Measurements from ENCODE around the gene SLC34A1. TPM values are rescaled to one million over a fixed set of nuclear protein-coding genes. Genes with fewer than 3 reads are reported as not detected.

Gene SLC34A1
- total RNA-seq (0.91 TPM), polyA plus RNA-seq (ENCODE audit: insufficient read depth, low read depth, low replicate concordance) (211 TPM)
- long read RNA-seq, donor 1, transcript SLC34A1-201 (13 exons, 2,573 nt) = major isoform, 15 of 20 reads
- long read RNA-seq, donor 1, partial matches to known transcripts = 5 of 20 reads
- long read RNA-seq, donor 1, other reads (novel, unspliced or antisense) = 0 of 20 reads
- long read RNA-seq, donor 2, transcript SLC34A1-201 (13 exons, 2,573 nt) = major isoform, 31 of 53 reads
- long read RNA-seq, donor 2, partial matches to known transcripts = 21 of 53 reads
- long read RNA-seq, donor 2, other reads (novel, unspliced or antisense) = 0 of 53 reads
- long read RNA-seq, donor 3, transcript SLC34A1-204 (9 exons, 1,912 nt) = minor isoform, 15 of 158 reads
- long read RNA-seq, donor 3, transcript SLC34A1-201 (13 exons, 2,573 nt) = major isoform, 69 of 158 reads
- long read RNA-seq, donor 3, partial matches to known transcripts = 61 of 158 reads
- long read RNA-seq, donor 3, other reads (novel, unspliced or antisense) = 12 of 158 reads
- long read RNA-seq, donor 4, transcript SLC34A1-201 (13 exons, 2,573 nt) = major isoform, 21 of 59 reads
- long read RNA-seq, donor 4, partial matches to known transcripts = 11 of 59 reads
- long read RNA-seq, donor 4, other reads (novel, unspliced or antisense) = 23 of 59 reads
- long read RNA-seq, donor 5 = 0 reads
- long read RNA-seq, donor 6, transcript SLC34A1-201 (13 exons, 2,573 nt) = major isoform, 12 of 13 reads
- long read RNA-seq, donor 6, partial matches to known transcripts = 0 of 13 reads
- long read RNA-seq, donor 6, other reads (novel, unspliced or antisense) = 0 of 13 reads
- long read RNA-seq, donor 7, partial matches to known transcripts = 0 of 3 reads
- long read RNA-seq, donor 7, other reads (novel, unspliced or antisense) = 1 of 3 reads
- long read RNA-seq, donor 8, partial matches to known transcripts = 5 of 9 reads
- long read RNA-seq, donor 8, other reads (novel, unspliced or antisense) = 0 of 9 reads
- long read RNA-seq, donor 9, transcript SLC34A1-201 (13 exons, 2,573 nt) = major isoform, 9 of 9 reads
- long read RNA-seq, donor 9, partial matches to known transcripts = 0 of 9 reads
- long read RNA-seq, donor 9, other reads (novel, unspliced or antisense) = 0 of 9 reads
- long read RNA-seq, donor 10, transcript SLC34A1-201 (13 exons, 2,573 nt) = major isoform, 14 of 55 reads
- long read RNA-seq, donor 10, partial matches to known transcripts = 12 of 55 reads
- long read RNA-seq, donor 10, other reads (novel, unspliced or antisense) = 26 of 55 reads

DNA sequence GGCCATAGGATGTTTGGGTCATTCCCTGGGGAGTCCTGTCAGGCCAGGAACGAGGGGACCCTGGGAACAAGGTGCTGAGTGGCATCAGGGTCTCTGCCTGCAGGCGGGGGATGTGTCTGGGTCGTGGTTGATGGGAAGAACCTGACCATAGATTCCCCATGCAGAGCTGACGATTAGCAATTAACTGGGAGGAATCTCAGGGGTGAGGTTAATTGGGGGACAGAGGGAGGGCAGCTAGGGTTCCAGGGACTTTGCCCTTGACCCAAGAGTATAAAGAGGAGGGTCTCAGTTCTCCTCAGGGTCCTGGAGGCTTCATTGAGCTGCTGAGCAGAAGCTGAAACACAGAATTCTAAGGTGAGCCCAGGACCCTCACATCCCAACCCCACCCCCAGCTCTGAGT lies at the start of gene SLC34A1:
SLC34A1 (plus strand) TSS at position 301 of the 400 bp plus-strand sequence. CDS start 1,308 bp downstream, outside the sequence.
- no peaks in the 10 kb centered on the region for H3K27me3 ChIP-seq (ENCODE audit: control insufficient read depth, insufficient read depth, low read length)
- peaks cover 0 to 4% (median 2%) of the 10 kb centered on the region in 3 donors for H3K36me3 ChIP-seq (ENCODE audit: control insufficient read depth in 2 of 3, insufficient read depth in 3 of 3, low read length in 3 of 3)

GRCh38 chr5:177334781-177335700 lies 49.2 kb upstream of the SLC34A1 start:
- peaks cover 0 to 66% (median 35%) of the 10 kb centered on the region in 3 donors for H3K36me3 ChIP-seq (ENCODE audit: control insufficient read depth in 2 of 3, insufficient read depth in 3 of 3, low read length in 3 of 3)
- H3K4me3 ChIP-seq (ENCODE audit: low read length in 3 of 3) = no peak overlapping the region
- H3K27ac ChIP-seq (ENCODE audit: low read depth in 2 of 2, low read length in 2 of 2) = no peak overlapping the region
- intact Hi-C loops (cut with DNase I) = no loop called here
- no peak overlapping the region for H3K9ac ChIP-seq (ENCODE audit: low read length in 3 of 3)
- H3K4me1 ChIP-seq (ENCODE audit: control insufficient read depth in 2 of 3, insufficient read depth in 2 of 3, low read depth in 1 of 3, low read length in 3 of 3) = peaks cover 0 to 3% (median 0%) of the 10 kb centered on the region in 3 donors
- FAIRE-seq (no peak), DNase-seq (peak in 1 of 5 donors; percentile 38)
- no peak for TF ChIP-seq CTCF (IDR thresholded peaks at IDR 0.05; ENCODE audit: borderline replicate concordance, extremely low read depth, insufficient read depth)
- H3K9me3 ChIP-seq (ENCODE audit: control insufficient read depth in 2 of 3, insufficient read depth in 1 of 3, low read length in 3 of 3) = no peaks in the 10 kb centered on the region
- H3K27me3 ChIP-seq (ENCODE audit: control insufficient read depth, insufficient read depth, low read length) = no peaks in the 10 kb centered on the region

More for the DNA sequence above, at the start of gene SLC34A1:
- peaks cover 0 to 15% (median 0%) of the 10 kb centered on the region in 3 donors for H3K4me1 ChIP-seq (ENCODE audit: control insufficient read depth in 2 of 3, insufficient read depth in 2 of 3, low read depth in 1 of 3, low read length in 3 of 3)
- no peak for FAIRE-seq
- H3K27ac ChIP-seq (ENCODE audit: low read depth in 2 of 2, low read length in 2 of 2) = peak within 1 kb of the TSS in 1 of 2 donors; percentile 28
- intact Hi-C loops (cut with DNase I) = no loop called here
- no peaks in the 10 kb centered on the region for H3K9me3 ChIP-seq (ENCODE audit: control insufficient read depth in 2 of 3, insufficient read depth in 1 of 3, low read length in 3 of 3)
- no peak for TF ChIP-seq CTCF (IDR thresholded peaks at IDR 0.05; ENCODE audit: borderline replicate concordance, extremely low read depth, insufficient read depth)
- H3K4me3 ChIP-seq (ENCODE audit: low read length in 3 of 3) = peak within 1 kb of the TSS; percentile 53 to 70 (median 56)
- no peak for DNase-seq
- peak within 1 kb of the TSS in 1 of 3 donors; percentile 7 for H3K9ac ChIP-seq (ENCODE audit: low read length in 3 of 3)

- no peak for FAIRE-seq
- intact Hi-C loops (cut with DNase I) = no loop called here
- TF ChIP-seq CTCF (IDR thresholded peaks at IDR 0.05; ENCODE audit: borderline replicate concordance, extremely low read depth, insufficient read depth) = no peak
- H3K36me3 ChIP-seq (ENCODE audit: control insufficient read depth in 2 of 3, insufficient read depth in 3 of 3, low read length in 3 of 3) = peaks cover 0 to 60% (median 35%) of the 10 kb centered on the region in 3 donors
- H3K4me3 ChIP-seq (ENCODE audit: low read length in 3 of 3) = no peak overlapping the region
- H3K27ac ChIP-seq (ENCODE audit: low read depth in 2 of 2, low read length in 2 of 2) = no peak overlapping the region
- no peak overlapping the region for H3K9ac ChIP-seq (ENCODE audit: low read length in 3 of 3)
- H3K4me1 ChIP-seq (ENCODE audit: control insufficient read depth in 2 of 3, insufficient read depth in 2 of 3, low read depth in 1 of 3, low read length in 3 of 3) = peaks cover 0 to 3% (median 0%) of the 10 kb centered on the region in 3 donors
- peak in 1 of 5 donors; percentile 46 for DNase-seq
- H3K9me3 ChIP-seq (ENCODE audit: control insufficient read depth in 2 of 3, insufficient read depth in 1 of 3, low read length in 3 of 3) = no peaks in the 10 kb centered on the region
- no peaks in the 10 kb centered on the region for H3K27me3 ChIP-seq (ENCODE audit: control insufficient read depth, insufficient read depth, low read length)
These were observed 48.6 kb upstream of the SLC34A1 start for GRCh38 chr5:177335701-177336065.

All from kidney (tissue), 22 donors.